ENCODE data around the gene SCFD2. TPM values are rescaled to one million over a fixed set of nuclear protein-coding genes. Genes with fewer than 3 reads are reported as not detected.

SCFD2 gene
- total RNA-seq, 4 donors from 2014 or later: 24.7 to 49.2 (median 33.9) TPM

DNA sequence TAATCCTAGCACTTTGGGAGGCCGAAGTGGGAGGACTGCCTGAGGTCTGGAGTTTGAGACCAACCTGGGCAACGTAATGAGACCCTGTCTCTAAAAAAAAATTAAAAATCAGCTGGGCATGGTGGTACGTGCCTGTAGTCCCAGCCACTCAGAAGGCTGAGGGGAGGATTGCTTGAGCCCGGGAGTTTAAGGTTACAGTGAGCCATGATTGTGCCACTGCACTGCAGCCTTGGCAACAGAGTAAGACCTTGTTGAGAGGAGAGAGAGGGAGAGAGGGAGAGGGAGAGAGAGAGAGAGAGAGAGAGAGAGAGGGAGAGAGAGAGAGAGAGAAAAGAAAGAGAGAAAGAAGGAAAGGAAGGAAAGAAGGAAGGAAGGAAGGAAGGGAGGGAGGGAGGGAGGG, 358.8 kb downstream of the SCFD2 start:
- 91 to 92% methylated on average over 4 of the region's 4 CpGs for WGBS, 2 donors
- H3K27me3 ChIP-seq: no peaks in the 10 kb centered on the region
- TF ChIP-seq EP300 (IDR thresholded peaks at IDR 0.05) (no peak), POLR2A (IDR thresholded peaks at IDR 0.05) (no peak)
- TF ChIP-seq, protein P1, sequence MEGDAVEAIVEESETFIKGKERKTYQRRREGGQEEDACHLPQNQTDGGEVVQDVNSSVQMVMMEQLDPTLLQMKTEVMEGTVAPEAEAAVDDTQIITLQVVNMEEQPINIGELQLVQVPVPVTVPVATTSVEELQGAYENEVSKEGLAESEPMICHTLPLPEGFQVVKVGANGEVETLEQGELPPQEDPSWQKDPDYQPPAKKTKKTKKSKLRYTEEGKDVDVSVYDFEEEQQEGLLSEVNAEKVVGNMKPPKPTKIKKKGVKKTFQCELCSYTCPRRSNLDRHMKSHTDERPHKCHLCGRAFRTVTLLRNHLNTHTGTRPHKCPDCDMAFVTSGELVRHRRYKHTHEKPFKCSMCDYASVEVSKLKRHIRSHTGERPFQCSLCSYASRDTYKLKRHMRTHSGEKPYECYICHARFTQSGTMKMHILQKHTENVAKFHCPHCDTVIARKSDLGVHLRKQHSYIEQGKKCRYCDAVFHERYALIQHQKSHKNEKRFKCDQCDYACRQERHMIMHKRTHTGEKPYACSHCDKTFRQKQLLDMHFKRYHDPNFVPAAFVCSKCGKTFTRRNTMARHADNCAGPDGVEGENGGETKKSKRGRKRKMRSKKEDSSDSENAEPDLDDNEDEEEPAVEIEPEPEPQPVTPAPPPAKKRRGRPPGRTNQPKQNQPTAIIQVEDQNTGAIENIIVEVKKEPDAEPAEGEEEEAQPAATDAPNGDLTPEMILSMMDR (IDR thresholded peaks at IDR 0.05): no peak
- no peaks in the 10 kb centered on the region for H3K9me3 ChIP-seq
- no peak overlapping the region for H3K27ac ChIP-seq
- H3K4me3 ChIP-seq: no peak overlapping the region
- peaks cover 0 to 22% (median 0%) of the 10 kb centered on the region in 4 donors for H3K4me1 ChIP-seq
- H3K36me3 ChIP-seq: no peaks in the 10 kb centered on the region
- DNase-seq (ENCODE audit: low spot score in 2 of 2): no peak

DNA sequence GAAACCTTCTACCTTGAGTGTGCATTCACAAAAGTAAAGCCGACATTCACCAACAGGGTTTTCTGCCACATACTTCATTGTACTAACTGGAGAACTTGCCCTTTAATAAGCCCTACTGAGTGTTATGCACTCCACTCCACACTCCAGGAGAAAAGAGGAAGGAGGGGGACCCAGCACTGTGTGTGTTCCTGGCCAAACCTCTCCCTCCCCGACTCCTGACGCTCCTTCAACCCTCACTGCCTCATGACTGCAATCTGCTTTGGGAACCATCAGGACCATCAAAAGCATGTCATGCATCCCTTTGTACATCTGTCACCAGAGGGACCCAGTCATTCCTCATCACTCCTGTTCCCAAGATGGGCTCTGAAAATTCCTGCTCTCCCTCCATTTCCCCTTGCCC, 360.1 kb downstream of the SCFD2 start:
- peaks cover 0 to 10% (median 0%) of the 10 kb centered on the region in 4 donors for H3K4me1 ChIP-seq
- TF ChIP-seq POLR2A (IDR thresholded peaks at IDR 0.05) (no peak), EP300 (IDR thresholded peaks at IDR 0.05) (no peak)
- TF ChIP-seq, protein P1 (IDR thresholded peaks at IDR 0.05): no peak
- H3K36me3 ChIP-seq: no peaks in the 10 kb centered on the region
- 80 to 89% methylated on average over 3 of the region's 3 CpGs for WGBS, 2 donors
- H3K27me3 ChIP-seq: no peaks in the 10 kb centered on the region
- DNase-seq (ENCODE audit: low spot score in 2 of 2): no peak
- no peak overlapping the region for H3K27ac ChIP-seq
- no peaks in the 10 kb centered on the region for H3K9me3 ChIP-seq
- no peak overlapping the region for H3K4me3 ChIP-seq

GRCh38 chr4:53005149-53005546, 360.7 kb downstream of the SCFD2 start:
- Histone ChIP-seq H3K27me3 (no peaks in the 10 kb centered on the region), H3K36me3 (no peaks in the 10 kb centered on the region), H3K27ac (no peak overlapping the region), H3K4me3 (no peak overlapping the region), H3K9me3 (no peaks in the 10 kb centered on the region), H3K4me1 (peaks cover 0 to 5% (median 0%) of the 10 kb centered on the region in 4 donors)
- DNase-seq (ENCODE audit: low spot score in 2 of 2): no peak
- TF ChIP-seq, protein P1 (IDR thresholded peaks at IDR 0.05): no peak
- 83 to 88% methylated on average over 2 of the region's 2 CpGs for WGBS, 2 donors

DNA sequence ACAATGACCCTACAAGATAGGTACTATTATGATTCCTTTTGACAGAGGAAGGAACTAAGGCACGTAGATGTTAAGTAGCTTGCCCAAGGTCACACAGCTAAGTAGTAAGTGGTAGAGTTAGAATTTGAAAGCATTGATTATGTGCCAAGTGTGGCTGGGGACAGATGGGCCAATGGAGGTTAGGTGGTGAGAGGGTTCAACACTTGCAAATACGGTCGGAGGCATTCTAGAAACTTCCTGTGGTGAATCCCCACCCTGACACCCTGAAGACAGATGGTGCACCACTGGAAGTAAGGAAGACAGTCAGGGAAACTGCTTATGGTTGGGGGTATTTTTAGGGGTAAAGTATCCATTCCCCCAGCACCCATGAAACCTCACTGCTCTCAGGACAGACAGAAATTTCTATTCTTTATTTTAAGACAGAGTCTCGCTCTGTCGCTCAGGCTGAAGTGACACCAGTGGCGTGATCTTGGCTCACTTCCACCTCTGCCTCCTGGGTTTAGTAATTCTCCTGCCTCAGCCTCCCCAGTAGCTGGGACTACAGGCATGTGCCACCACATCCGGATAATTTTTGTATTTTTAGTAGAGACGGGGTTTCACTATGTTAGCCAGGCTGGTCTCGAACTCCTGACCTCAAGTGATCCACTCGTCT, 361.2 kb downstream of the SCFD2 start:
- Histone ChIP-seq H3K27me3 (no peaks in the 10 kb centered on the region), H3K4me3 (no peak overlapping the region), H3K4me1 (peaks cover 0 to 3% (median 0%) of the 10 kb centered on the region in 4 donors), H3K27ac (no peak overlapping the region), H3K36me3 (no peaks in the 10 kb centered on the region), H3K9me3 (no peaks in the 10 kb centered on the region)
- DNase-seq (ENCODE audit: low spot score in 2 of 2): no peak
- TF ChIP-seq EP300 (IDR thresholded peaks at IDR 0.05): no peak
- no peak for TF ChIP-seq POLR2A (IDR thresholded peaks at IDR 0.05)
- TF ChIP-seq, protein P1 (IDR thresholded peaks at IDR 0.05): no peak
- 92 to 93% methylated on average over 10 of the region's 10 CpGs for WGBS, 2 donors

- peaks cover 0 to 3% (median 0%) of the 10 kb centered on the region in 4 donors for H3K4me1 ChIP-seq
- H3K9me3 ChIP-seq: no peaks in the 10 kb centered on the region
- H3K27me3 ChIP-seq: no peaks in the 10 kb centered on the region
- H3K36me3 ChIP-seq: no peaks in the 10 kb centered on the region
- TF ChIP-seq, protein P1 (IDR thresholded peaks at IDR 0.05): no peak
- DNase-seq (ENCODE audit: low spot score in 2 of 2): no peak
- H3K27ac ChIP-seq: no peak overlapping the region
- WGBS, 2 donors: 90 to 94% methylated on average over 3 of the region's 3 CpGs
- no peak overlapping the region for H3K4me3 ChIP-seq
Measured at GRCh38 chr4:53003959-53004358, 361.9 kb downstream of the SCFD2 start.
